NCI-H2196 treated with DMSO at 0.1 percent for 48 hours (cell line): ENCODE data around the gene RNF13.
"Not testable (repeated sequence)": the region's sequence is repeated elsewhere in the genome, so short reads cannot be mapped to it uniquely, and the experiment has no call there.

ENCODE experiments used
- DNase-seq: peaks from one replicate; lab custom pipeline; 2025; ENCODE audit not compliant: unreplicated experiment; lab: John Stamatoyannopoulos, UW

RNF13 gene

GRCh38 chr3:149801195-149801594, 11.8 kb upstream of the RNF13 start:
- no peak for DNase-seq

- DNase-seq, result no peak
Measured at GRCh38 chr3:149801639-149802038, 11.4 kb upstream of the RNF13 start.

- no peak for DNase-seq
Measured at GRCh38 chr3:149806171-149806778, 6.7 kb upstream of the RNF13 start.

GRCh38 chr3:149808209-149808829, 4.7 kb upstream of the RNF13 start:
- DNase-seq, result peak; percentile 73

- DNase-seq, result no peak
Measured at GRCh38 chr3:149809699-149810098, 3.3 kb upstream of the RNF13 start.

- DNase-seq, result no peak
Measured at GRCh38 chr3:149810846-149811245, 2.2 kb upstream of the RNF13 start.

GRCh38 chr3:149812165-149812605, 830 bp upstream of the RNF13 start:
- DNase-seq, result no peak

GRCh38 chr3:149813367-149814281, 609 bp downstream of the RNF13 start:
- DNase-seq, result no peak

- no peak for DNase-seq
Measured at GRCh38 chr3:149815321-149815720, 2.3 kb downstream of the RNF13 start.

- DNase-seq, result no peak
Measured at GRCh38 chr3:149815728-149816127, 2.7 kb downstream of the RNF13 start.

GRCh38 chr3:149816311-149816710, 3.3 kb downstream of the RNF13 start:
- no peak for DNase-seq

- no peak for DNase-seq
Measured at GRCh38 chr3:149816986-149817385, 4.0 kb downstream of the RNF13 start.

- DNase-seq, result no peak
Measured at GRCh38 chr3:149819432-149819831, 6.4 kb downstream of the RNF13 start.

- DNase-seq, result no peak
Measured at GRCh38 chr3:149820183-149820582, 7.2 kb downstream of the RNF13 start.

GRCh38 chr3:149826636-149827035, 13.6 kb downstream of the RNF13 start:
- DNase-seq, result no peak

- no peak for DNase-seq
Measured at GRCh38 chr3:149828390-149828789, 15.4 kb downstream of the RNF13 start.

- not testable (repeated sequence) for DNase-seq
Measured at GRCh38 chr3:149829631-149830030, 16.6 kb downstream of the RNF13 start.

- no peak for DNase-seq
Measured at GRCh38 chr3:149830902-149831301, 17.9 kb downstream of the RNF13 start.

GRCh38 chr3:149831321-149831720, 18.3 kb downstream of the RNF13 start:
- no peak for DNase-seq

GRCh38 chr3:149832086-149832485, 19.1 kb downstream of the RNF13 start:
- DNase-seq, result no peak

- DNase-seq, result no peak
Measured at GRCh38 chr3:149833241-149833640, 20.2 kb downstream of the RNF13 start.

GRCh38 chr3:149838491-149838890, 25.5 kb downstream of the RNF13 start:
- DNase-seq, result not testable (repeated sequence)
